GM06990 (cell line): ENCODE measurements around the gene SLC51B.
"Not testable (repeated sequence)": the region's sequence is repeated elsewhere in the genome, so short reads cannot be mapped to it uniquely, and the experiment has no call there.

Source experiments
- DNase-seq: peaks from one replicate; pipeline ENCODE4 v3.0.0-alpha.2; 2011; ENCODE audit not compliant: insufficient read length; ENCODE audit errors: extremely low read depth
- H3K27me3 ChIP-seq: replicated peaks from 2 replicates; pipeline ENCODE4 v1.6.0; 2011; ENCODE audit warnings: low read length; ENCODE audit not compliant: control insufficient read depth, insufficient read depth
- H3K36me3 ChIP-seq: 2 replicates; pipeline ENCODE4 v1.5.1; 2011; ENCODE audit warnings: low read length; ENCODE audit not compliant: control insufficient read depth, insufficient read depth
- H3K4me3 ChIP-seq: replicated peaks from 2 replicates; pipeline ENCODE4 v1.5.1; 2011; ENCODE audit warnings: low read depth, mild to moderate bottlenecking, control low read depth, low read length
- CTCF ChIP-seq: IDR thresholded peaks from 2 replicates; pipeline ENCODE4 v1.5.1; 2011; ENCODE audit warnings: low read length, control low read depth, mild to moderate bottlenecking, inconsistent platforms; ENCODE audit not compliant: insufficient read depth, poor library complexity, severe bottlenecking

The SLC51B gene

DNA sequence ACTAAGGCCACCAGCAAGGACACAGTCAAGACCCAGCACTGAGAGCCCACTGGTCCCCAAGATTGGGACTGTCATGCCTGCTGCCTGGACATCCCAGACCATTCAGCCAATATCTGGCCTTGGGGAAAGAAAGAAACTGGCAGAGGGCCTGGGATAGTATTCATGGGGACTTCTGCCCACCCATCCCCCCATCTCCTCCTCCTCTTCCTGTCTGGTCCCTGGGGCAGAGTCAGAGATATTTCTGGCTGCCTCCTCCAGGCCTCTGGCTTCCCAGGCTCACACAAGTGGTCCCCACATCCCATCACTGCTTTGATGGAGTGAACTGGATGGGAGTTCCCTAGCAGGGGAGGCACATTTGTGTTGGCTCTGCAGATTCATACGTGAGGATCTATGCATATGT, 26.8 kb downstream of the SLC51B start:
- DNase-seq, result no peak
- TF ChIP-seq CTCF, result no peak
- H3K4me3 ChIP-seq, result no peak overlapping the region
- peaks cover 1% of the 10 kb centered on the region; the same call in 1 of the 2 replicates for H3K27me3 ChIP-seq
- no peaks in the 10 kb centered on the region for H3K36me3 ChIP-seq

DNA sequence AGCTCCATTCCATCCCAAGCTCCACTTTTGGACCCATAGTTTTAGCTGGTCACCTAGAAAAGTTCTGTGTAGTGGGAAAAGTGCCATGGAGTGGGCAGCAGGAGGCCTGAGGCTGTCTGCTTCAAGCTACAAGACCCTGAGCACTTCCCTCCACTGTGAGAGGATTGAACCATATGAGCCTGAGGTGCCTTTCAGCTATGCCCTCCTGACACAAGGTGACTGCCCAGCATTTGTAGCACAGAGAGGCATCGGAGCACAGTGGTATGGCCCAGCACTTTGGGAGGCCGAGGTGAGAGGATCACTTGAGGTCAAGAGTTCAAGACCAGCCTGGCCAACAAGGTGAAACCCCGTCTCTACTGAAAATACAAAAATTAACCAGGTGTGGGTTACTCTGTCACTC, 27.4 kb downstream of the SLC51B start:
- TF ChIP-seq CTCF, result no peak
- no peaks in the 10 kb centered on the region for H3K36me3 ChIP-seq
- H3K27me3 ChIP-seq, result no peaks in the 10 kb centered on the region
- no peak overlapping the region for H3K4me3 ChIP-seq
- DNase-seq, result no peak

DNA sequence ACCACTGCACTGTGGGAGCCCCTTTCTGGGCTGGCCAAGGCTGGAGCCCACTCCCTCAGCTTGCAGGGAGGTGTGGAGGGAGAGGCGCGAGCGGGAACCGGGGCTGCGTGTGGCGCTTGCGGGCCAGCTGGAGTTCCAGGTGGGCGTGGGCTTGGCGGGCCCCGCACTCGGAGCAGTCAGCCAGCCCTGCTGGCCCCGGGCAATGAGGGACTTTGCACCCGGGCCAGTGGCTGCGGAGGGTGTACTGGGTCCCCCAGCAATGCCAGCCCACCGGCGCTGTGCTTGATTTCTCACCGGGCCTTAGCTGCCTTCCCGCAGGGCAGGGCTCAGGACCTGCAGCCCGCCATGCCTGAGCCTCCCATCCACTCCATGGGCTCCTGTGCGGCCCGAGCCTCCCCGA, 29.8 kb downstream of the SLC51B start:
- not testable (repeated sequence) for H3K4me3 ChIP-seq, DNase-seq, H3K36me3 ChIP-seq, H3K27me3 ChIP-seq

- not testable (repeated sequence) for H3K36me3 ChIP-seq, DNase-seq, H3K27me3 ChIP-seq, H3K4me3 ChIP-seq
Observed at GRCh38 chr15:65075607-65076395, 30.6 kb downstream of the SLC51B start.

- Histone ChIP-seq H3K4me3 (no peak within 1 kb of the TSS), H3K36me3 (no peaks in the 10 kb centered on the region), H3K27me3 (no peaks in the 10 kb centered on the region; the same call in 1 of the 2 replicates)
- no peak for TF ChIP-seq CTCF
- no peak for DNase-seq
Observed at GRCh38 chr15:65076486-65077290, 31.5 kb downstream of the SLC51B start, which contains the start of gene KBTBD13. Gene KBTBD13 (plus strand): TSS chr15:65076746. CDS start chr15:65076816, 70 bp downstream.

- H3K4me3 ChIP-seq, result no peak overlapping the region
- TF ChIP-seq CTCF, result no peak
Observed at GRCh38 chr15:65077291-65077980, 32.2 kb downstream of the SLC51B start.

More at GRCh38 chr15:65077291-65077980, 32.2 kb downstream of the SLC51B start:
- Histone ChIP-seq H3K27me3 (no peaks in the 10 kb centered on the region; the same call in 1 of the 2 replicates), H3K36me3 (no peaks in the 10 kb centered on the region)
- DNase-seq, result no peak
